Esophagus squamous epithelium (tissue), 5 donors: ENCODE results near the gene GCNT1. TPM values are rescaled to one million over a fixed set of nuclear protein-coding genes. Genes with fewer than 3 reads are reported as not detected.

Source experiments
- DNase-seq: peaks from one replicate; lab custom pipeline; 2025; lab: John Stamatoyannopoulos, UW
- H3K27ac ChIP-seq, 4 donors: fragments of 200-600 bp; sonication (generic); one replicate each; pipeline ENCODE4 v1.5.1; 2016 to 2019; ENCODE audit warnings: mild to moderate bottlenecking in 1 of 4
- H3K27me3 ChIP-seq, 4 donors: fragments of 200-600 bp; sonication (generic); 1 replicate in 3 of 4; 2 replicates in 1 of 4; pipeline versions ENCODE4 v1.5.1 to v1.6.0; 2017 to 2021; ENCODE audit warnings: antibody characterized with exemption in 1 of 4
- H3K36me3 ChIP-seq, 3 donors: fragments of 200-600 bp; sonication (generic); one replicate each; pipeline ENCODE4 v1.5.1; 2016 to 2019
- H3K4me1 ChIP-seq, 3 donors: fragments of 200-600 bp; sonication (generic); one replicate each; pipeline ENCODE4 v1.5.1; 2017 to 2019
- H3K4me3 ChIP-seq, 4 donors: fragments of 200-600 bp; sonication (generic); 1 replicate in 3 of 4; 2 replicates in 1 of 4; pipeline ENCODE4 v1.5.1; 2016 to 2019; ENCODE audit warnings: mild to moderate bottlenecking in 2 of 4, moderate library complexity in 1 of 4
- H3K9me3 ChIP-seq, 3 donors: fragments of 200-600 bp; sonication (generic); one replicate each; pipeline ENCODE4 v1.5.1; 2016 to 2019
- CTCF ChIP-seq, 6 experiments: fragments of 450-650 bp in 4 of 6; fragments of 200-600 bp in 2 of 6; sonication (generic) in 2 of 6; IDR thresholded peaks; one replicate each; pipeline ENCODE4 v1.5.1; 2016 to 2019; ENCODE audit warnings: antibody characterized with exemption in 6 of 6, mild to moderate bottlenecking in 4 of 6, moderate library complexity in 4 of 6
- POLR2A ChIP-seq, 4 donors: fragments of 450-650 bp; IDR thresholded peaks; one replicate each; pipeline ENCODE4 v1.6.1; 2017; ENCODE audit warnings: antibody characterized with exemption in 4 of 4, mild to moderate bottlenecking in 4 of 4, moderate library complexity in 3 of 4
- WGBS, 2 donors: methylation state at CpG; one replicate each; pipeline ENCODE4 v1.1.5; 2018; 5-methylcytosine and 5-hydroxymethylcytosine counted together
- intact Hi-C: fragments of 100-400 bp; cut with DNase I; formaldehyde crosslinking; loops from one replicate; pipeline ENCODE4 v1.15.0; 2022
- total RNA-seq, 4 donors: library from RNA; depleted of rRNA; stranded (reverse); fragments of >200 nt; gene quantifications; one replicate each; pipeline ENCODE4 v1.1.0, GENCODE V29; 2016
- donor health status: DM: yes; HTN: yes; CAD: no.

GCNT1 gene
- total RNA-seq, 4 donors from 2014 or later = 1.1 to 4.8 (median 3.0) TPM

- no peak for DNase-seq
- intact Hi-C loops = no loop called here
- TF ChIP-seq POLR2A (IDR thresholded peaks at IDR 0.05) (no peak), CTCF (IDR thresholded peaks at IDR 0.05) (no peak)
- H3K27me3 ChIP-seq = no peaks in the 10 kb centered on the region
- no peak overlapping the region for H3K4me3 ChIP-seq
- WGBS, 2 donors = 64 to 90% methylated on average over 1 of the region's 1 CpG
- no peaks in the 10 kb centered on the region for H3K9me3 ChIP-seq
- H3K36me3 ChIP-seq = no peaks in the 10 kb centered on the region
- H3K4me1 ChIP-seq = peaks cover 0 to 6% (median 0%) of the 10 kb centered on the region in 3 donors
- H3K27ac ChIP-seq = no peak overlapping the region
Measured at GRCh38 chr9:76539180-76539579, 80.2 kb downstream of the GCNT1 start.

DNA sequence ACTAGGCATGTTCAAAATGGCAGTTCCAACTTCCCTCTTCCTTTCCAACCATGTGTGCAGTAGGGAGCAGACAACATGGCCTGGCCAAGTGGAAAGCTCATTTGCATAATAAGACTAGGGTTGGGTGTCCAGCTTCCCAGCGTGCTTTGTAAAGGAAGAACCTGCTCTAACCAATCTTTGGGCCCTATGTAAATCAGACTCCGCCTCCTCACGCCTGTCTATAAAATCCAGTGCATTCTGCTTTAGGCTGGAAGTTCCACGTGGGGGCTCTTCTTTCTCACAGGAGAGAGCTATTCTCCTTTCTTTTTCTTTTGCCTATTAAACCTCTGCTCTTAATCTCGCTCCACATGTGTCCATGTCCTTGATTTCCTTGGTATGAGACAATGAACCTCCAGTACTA, 83.4 kb downstream of the GCNT1 start:
- DNase-seq = no peak
- Histone ChIP-seq H3K4me1 (peaks cover 0 to 5% (median 0%) of the 10 kb centered on the region in 3 donors), H3K27me3 (no peaks in the 10 kb centered on the region), H3K36me3 (no peaks in the 10 kb centered on the region), H3K9me3 (no peaks in the 10 kb centered on the region), H3K4me3 (no peak overlapping the region), H3K27ac (no peak overlapping the region)
- no peak for TF ChIP-seq POLR2A (IDR thresholded peaks at IDR 0.05)
- no peak for TF ChIP-seq CTCF (IDR thresholded peaks at IDR 0.05)
- 70 to 86% methylated on average over 5 of the region's 5 CpGs for WGBS, 2 donors
- intact Hi-C loops = no loop called here

DNA sequence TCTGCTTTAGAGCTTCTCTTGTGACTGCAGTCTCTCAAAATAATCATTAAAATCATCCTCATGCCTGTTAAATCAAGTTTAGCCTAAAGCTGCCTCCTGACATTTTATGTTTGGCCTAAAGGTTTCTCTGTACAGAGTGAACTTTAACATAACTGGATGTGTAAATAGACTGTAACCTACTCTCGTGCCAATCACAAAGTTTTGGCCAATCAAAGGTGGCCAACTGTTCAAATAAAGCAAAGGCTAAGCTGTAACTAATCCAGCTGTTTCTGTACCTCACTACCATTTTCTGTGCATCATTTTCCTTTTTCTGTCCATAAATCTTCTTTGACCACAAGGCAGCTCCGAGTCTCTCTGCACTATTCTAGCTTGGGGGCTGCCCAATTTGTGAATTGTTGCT, 86.2 kb downstream of the GCNT1 start:
- WGBS, 2 donors = 34 to 62% methylated on average over 2 of the region's 2 CpGs
- Histone ChIP-seq H3K4me3 (no peak overlapping the region), H3K9me3 (no peaks in the 10 kb centered on the region), H3K27ac (no peak overlapping the region), H3K36me3 (no peaks in the 10 kb centered on the region), H3K4me1 (no peaks in the 10 kb centered on the region), H3K27me3 (no peaks in the 10 kb centered on the region)
- intact Hi-C loops = no loop called here
- DNase-seq = no peak
- TF ChIP-seq POLR2A (IDR thresholded peaks at IDR 0.05) = no peak
- no peak for TF ChIP-seq CTCF (IDR thresholded peaks at IDR 0.05)

DNA sequence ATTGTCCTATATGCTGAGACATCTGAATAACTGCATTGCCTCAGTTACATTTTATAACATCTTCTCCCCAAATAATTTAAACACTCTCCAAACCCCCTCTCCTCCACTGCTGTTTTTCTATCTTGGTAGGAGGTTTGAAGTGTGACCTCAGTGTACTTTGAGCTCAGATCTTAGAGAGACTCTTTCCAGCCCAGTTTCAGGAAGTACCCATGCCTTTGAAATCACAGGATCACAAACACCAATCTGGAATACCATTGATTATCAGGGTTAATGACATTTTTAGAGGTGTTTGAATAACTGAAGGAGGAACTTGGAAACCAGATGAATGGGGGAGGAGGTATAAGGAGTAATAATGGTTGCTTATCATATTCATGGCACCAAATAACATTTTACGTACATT, 93.2 kb downstream of the GCNT1 start:
- no peak for DNase-seq
- H3K9me3 ChIP-seq = no peaks in the 10 kb centered on the region
- no peak overlapping the region for H3K27ac ChIP-seq
- intact Hi-C loops = no loop called here
- H3K4me1 ChIP-seq = no peaks in the 10 kb centered on the region
- no peaks in the 10 kb centered on the region for H3K27me3 ChIP-seq
- no peaks in the 10 kb centered on the region for H3K36me3 ChIP-seq
- WGBS, 2 donors = 81 to 88% methylated on average over 1 of the region's 1 CpG
- no peak overlapping the region for H3K4me3 ChIP-seq
- TF ChIP-seq CTCF (IDR thresholded peaks at IDR 0.05) (no peak), POLR2A (IDR thresholded peaks at IDR 0.05) (no peak)

DNA sequence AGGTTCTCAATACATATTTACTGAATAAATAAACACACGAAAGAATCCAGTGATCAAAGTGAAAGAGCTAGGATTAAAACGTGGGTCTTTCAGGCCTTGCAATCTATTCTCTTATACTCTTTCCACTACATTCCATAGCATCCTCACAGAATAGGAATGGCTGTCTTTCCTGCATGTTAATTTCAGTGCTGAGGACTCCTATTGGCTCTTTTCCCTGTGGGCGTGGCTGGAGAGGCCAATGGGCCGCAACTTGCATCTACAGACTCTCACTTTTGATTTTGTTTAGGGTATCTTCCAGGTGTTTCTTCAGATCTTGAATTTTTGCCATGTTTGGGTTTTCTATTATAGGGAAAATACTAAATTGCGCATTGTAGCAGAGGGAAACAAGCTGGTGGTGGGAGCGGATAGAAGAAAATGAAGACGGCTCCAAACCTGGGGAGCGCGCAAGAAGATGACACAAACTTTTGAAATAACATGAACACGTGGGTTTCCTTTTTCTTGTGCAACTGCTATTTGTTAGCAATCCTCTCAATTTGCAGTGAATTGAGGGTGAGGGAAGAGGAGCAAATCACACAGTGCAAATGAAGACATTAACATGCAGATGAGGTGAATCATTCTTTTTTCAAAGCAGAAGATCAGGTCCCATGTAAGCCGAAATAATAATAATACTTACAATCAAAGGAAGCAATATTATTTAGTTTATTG, 93.9 kb downstream of the GCNT1 start:
- intact Hi-C loops = no loop called here

More for the DNA sequence above, 93.9 kb downstream of the GCNT1 start:
- H3K36me3 ChIP-seq = no peaks in the 10 kb centered on the region
- TF ChIP-seq POLR2A (IDR thresholded peaks at IDR 0.05) (no peak), CTCF (IDR thresholded peaks at IDR 0.05) (no peak)
- H3K4me1 ChIP-seq = no peaks in the 10 kb centered on the region
- no peaks in the 10 kb centered on the region for H3K27me3 ChIP-seq
- 76 to 84% methylated on average over 11 of the region's 11 CpGs for WGBS, 2 donors
- H3K27ac ChIP-seq = no peak overlapping the region
- H3K4me3 ChIP-seq = no peak overlapping the region
- DNase-seq = no peak
- no peaks in the 10 kb centered on the region for H3K9me3 ChIP-seq
